ENCODE data around the gene PADI1. TPM values are rescaled to one million over a fixed set of nuclear protein-coding genes. Genes with fewer than 3 reads are reported as not detected.

PADI1 gene
- polyA plus RNA-seq, 1 donor from 2014 or later: 0.66 TPM

DNA sequence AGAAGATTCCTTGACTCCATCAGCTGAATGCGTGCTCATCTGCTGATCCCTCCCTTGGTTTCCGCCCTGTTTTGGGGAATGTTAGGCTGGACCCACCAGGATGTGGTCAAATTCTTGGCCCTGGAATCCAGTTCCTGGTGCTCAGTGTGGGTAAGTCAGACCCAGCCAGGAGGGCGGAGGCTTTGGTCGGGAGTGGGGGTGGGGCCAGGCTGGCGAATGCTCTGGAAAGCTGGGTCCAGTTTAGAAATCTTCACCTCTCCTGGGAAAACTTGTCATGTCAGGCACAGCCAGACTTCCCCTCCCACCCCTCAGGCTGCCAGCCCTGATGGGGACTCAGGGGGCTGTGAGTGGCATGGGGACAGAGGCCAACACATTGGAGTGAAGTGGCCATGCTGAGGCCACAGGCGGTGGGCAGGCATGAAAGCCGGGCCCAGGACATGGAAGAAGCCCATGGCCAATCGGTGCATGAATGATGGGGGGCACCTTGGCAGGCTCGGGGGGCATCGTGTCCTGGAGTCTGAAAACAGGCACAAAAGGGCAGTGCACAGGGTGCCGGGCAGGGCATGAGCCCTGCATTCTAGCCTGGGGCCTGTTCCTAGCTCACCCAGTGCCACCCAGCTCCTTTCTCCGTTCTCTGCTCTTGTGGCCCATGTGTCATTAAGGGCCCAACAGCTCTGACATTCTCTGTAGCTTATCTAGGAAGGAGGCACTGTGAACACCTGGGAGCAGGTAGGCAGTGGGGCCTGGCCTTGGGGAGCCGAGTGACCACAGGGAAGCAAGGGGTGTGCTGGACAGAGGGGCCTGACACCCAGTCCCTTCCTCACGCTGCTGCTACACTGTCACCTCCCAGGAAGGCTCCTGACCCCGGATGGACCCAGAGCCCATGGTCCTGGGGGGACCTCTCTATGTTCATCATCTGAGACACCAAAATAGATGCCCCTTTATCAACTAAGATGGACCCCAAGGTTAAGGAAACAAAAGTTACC, 14.6 kb upstream of the PADI1 start:
- H3K79me2 ChIP-seq (replicated peaks; ENCODE audit: insufficient read depth, low read length): no peaks in the 10 kb centered on the region
- H3K27me3 ChIP-seq (ENCODE audit: insufficient read depth, low read depth, low read length): no peaks in the 10 kb centered on the region
- H3K9ac ChIP-seq (ENCODE audit: low read length): no peak overlapping the region
- H3K9me3 ChIP-seq (ENCODE audit: low read length): no peaks in the 10 kb centered on the region
- no peaks in the 10 kb centered on the region for H4K20me1 ChIP-seq (ENCODE audit: insufficient read depth)
- H3K4me2 ChIP-seq (ENCODE audit: low read length): no peak overlapping the region
- no peak overlapping the region for H3K4me3 ChIP-seq (ENCODE audit: low read length)
- no peaks in the 10 kb centered on the region for H3F3A ChIP-seq (ENCODE audit: insufficient read depth, low read length, poor library complexity, severe bottlenecking)
- H3K36me3 ChIP-seq (ENCODE audit: insufficient read depth, low read length): no peaks in the 10 kb centered on the region
- H2AFZ ChIP-seq (ENCODE audit: low read depth, low read length): no peak overlapping the region
- TF ChIP-seq MXI1 (conservative IDR thresholded peaks at IDR 0.05; ENCODE audit: poor library complexity, severe bottlenecking): no peak
- TF ChIP-seq, protein P1, sequence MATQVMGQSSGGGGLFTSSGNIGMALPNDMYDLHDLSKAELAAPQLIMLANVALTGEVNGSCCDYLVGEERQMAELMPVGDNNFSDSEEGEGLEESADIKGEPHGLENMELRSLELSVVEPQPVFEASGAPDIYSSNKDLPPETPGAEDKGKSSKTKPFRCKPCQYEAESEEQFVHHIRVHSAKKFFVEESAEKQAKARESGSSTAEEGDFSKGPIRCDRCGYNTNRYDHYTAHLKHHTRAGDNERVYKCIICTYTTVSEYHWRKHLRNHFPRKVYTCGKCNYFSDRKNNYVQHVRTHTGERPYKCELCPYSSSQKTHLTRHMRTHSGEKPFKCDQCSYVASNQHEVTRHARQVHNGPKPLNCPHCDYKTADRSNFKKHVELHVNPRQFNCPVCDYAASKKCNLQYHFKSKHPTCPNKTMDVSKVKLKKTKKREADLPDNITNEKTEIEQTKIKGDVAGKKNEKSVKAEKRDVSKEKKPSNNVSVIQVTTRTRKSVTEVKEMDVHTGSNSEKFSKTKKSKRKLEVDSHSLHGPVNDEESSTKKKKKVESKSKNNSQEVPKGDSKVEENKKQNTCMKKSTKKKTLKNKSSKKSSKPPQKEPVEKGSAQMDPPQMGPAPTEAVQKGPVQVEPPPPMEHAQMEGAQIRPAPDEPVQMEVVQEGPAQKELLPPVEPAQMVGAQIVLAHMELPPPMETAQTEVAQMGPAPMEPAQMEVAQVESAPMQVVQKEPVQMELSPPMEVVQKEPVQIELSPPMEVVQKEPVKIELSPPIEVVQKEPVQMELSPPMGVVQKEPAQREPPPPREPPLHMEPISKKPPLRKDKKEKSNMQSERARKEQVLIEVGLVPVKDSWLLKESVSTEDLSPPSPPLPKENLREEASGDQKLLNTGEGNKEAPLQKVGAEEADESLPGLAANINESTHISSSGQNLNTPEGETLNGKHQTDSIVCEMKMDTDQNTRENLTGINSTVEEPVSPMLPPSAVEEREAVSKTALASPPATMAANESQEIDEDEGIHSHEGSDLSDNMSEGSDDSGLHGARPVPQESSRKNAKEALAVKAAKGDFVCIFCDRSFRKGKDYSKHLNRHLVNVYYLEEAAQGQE (IDR thresholded peaks at IDR 0.05; ENCODE audit: borderline replicate concordance): no peak
- TF ChIP-seq, protein P2, sequence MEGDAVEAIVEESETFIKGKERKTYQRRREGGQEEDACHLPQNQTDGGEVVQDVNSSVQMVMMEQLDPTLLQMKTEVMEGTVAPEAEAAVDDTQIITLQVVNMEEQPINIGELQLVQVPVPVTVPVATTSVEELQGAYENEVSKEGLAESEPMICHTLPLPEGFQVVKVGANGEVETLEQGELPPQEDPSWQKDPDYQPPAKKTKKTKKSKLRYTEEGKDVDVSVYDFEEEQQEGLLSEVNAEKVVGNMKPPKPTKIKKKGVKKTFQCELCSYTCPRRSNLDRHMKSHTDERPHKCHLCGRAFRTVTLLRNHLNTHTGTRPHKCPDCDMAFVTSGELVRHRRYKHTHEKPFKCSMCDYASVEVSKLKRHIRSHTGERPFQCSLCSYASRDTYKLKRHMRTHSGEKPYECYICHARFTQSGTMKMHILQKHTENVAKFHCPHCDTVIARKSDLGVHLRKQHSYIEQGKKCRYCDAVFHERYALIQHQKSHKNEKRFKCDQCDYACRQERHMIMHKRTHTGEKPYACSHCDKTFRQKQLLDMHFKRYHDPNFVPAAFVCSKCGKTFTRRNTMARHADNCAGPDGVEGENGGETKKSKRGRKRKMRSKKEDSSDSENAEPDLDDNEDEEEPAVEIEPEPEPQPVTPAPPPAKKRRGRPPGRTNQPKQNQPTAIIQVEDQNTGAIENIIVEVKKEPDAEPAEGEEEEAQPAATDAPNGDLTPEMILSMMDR (IDR thresholded peaks at IDR 0.05; ENCODE audit: poor library complexity, severe bottlenecking): no peak
- TF ChIP-seq EP300 (conservative IDR thresholded peaks at IDR 0.05; ENCODE audit: poor library complexity, severe bottlenecking): no peak
- no peak for TF ChIP-seq SMC3 (conservative IDR thresholded peaks at IDR 0.05; ENCODE audit: poor library complexity)
- no peak for TF ChIP-seq EZH2 (IDR thresholded peaks at IDR 0.05; ENCODE audit: borderline replicate concordance, insufficient read depth, low read length, poor library complexity, severe bottlenecking)
- TF ChIP-seq POLR2AphosphoS5 (IDR thresholded peaks at IDR 0.05): no peak
- no peak for TF ChIP-seq TAF1 (IDR thresholded peaks at IDR 0.05; ENCODE audit: low read depth)
- TF ChIP-seq RAD21 (conservative IDR thresholded peaks at IDR 0.05): no peak
- no peaks in the 10 kb centered on the region for H3K9me2 ChIP-seq (ENCODE audit: insufficient read depth, low read length)
- H3K27ac ChIP-seq (ENCODE audit: low read length): no peak overlapping the region

DNA sequence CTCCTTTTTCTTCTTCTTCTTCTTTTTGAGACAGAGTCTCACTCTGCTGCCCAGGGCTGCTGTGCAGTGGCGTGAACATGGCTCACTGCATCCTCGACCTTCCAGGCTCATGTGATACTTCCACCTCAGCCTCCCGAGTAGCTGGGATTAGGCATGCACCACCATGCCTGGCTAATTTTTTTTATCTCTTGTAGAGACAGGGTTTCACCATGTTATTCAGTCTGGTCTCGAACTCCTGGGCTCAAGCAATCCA, 13.0 kb upstream of the PADI1 start:
- no peaks in the 10 kb centered on the region for H3K79me2 ChIP-seq (replicated peaks; ENCODE audit: insufficient read depth, low read length)
- H3K4me3 ChIP-seq (ENCODE audit: low read length): no peak overlapping the region
- no peaks in the 10 kb centered on the region for H3K36me3 ChIP-seq (ENCODE audit: insufficient read depth, low read length)
- TF ChIP-seq EZH2 (IDR thresholded peaks at IDR 0.05; ENCODE audit: borderline replicate concordance, insufficient read depth, low read length, poor library complexity, severe bottlenecking) (no peak), SMC3 (conservative IDR thresholded peaks at IDR 0.05; ENCODE audit: poor library complexity) (no peak), TAF1 (IDR thresholded peaks at IDR 0.05; ENCODE audit: low read depth) (no peak), MXI1 (conservative IDR thresholded peaks at IDR 0.05; ENCODE audit: poor library complexity, severe bottlenecking) (no peak), EP300 (conservative IDR thresholded peaks at IDR 0.05; ENCODE audit: poor library complexity, severe bottlenecking) (no peak), POLR2AphosphoS5 (IDR thresholded peaks at IDR 0.05) (no peak), RAD21 (conservative IDR thresholded peaks at IDR 0.05) (no peak)
- TF ChIP-seq, protein P2 (IDR thresholded peaks at IDR 0.05; ENCODE audit: poor library complexity, severe bottlenecking): no peak
- TF ChIP-seq, protein P1 (IDR thresholded peaks at IDR 0.05; ENCODE audit: borderline replicate concordance): no peak
- H3K9ac ChIP-seq (ENCODE audit: low read length): no peak overlapping the region
- H4K20me1 ChIP-seq (ENCODE audit: insufficient read depth): no peaks in the 10 kb centered on the region
- no peaks in the 10 kb centered on the region for H3K27me3 ChIP-seq (ENCODE audit: insufficient read depth, low read depth, low read length)
- H3F3A ChIP-seq (ENCODE audit: insufficient read depth, low read length, poor library complexity, severe bottlenecking): no peaks in the 10 kb centered on the region
- no peak overlapping the region for H3K4me2 ChIP-seq (ENCODE audit: low read length)
- H3K9me3 ChIP-seq (ENCODE audit: low read length): no peaks in the 10 kb centered on the region
- no peak overlapping the region for H3K27ac ChIP-seq (ENCODE audit: low read length)
- no peak overlapping the region for H2AFZ ChIP-seq (ENCODE audit: low read depth, low read length)
- H3K9me2 ChIP-seq (ENCODE audit: insufficient read depth, low read length): no peaks in the 10 kb centered on the region

All from neural cell (in vitro differentiated cells).